Purkinje cell (primary cell): ENCODE measurements around the gene KTI12. TPM values are rescaled to one million over a fixed set of nuclear protein-coding genes. Genes with fewer than 3 reads are reported as not detected.

Experiments
- polyA plus RNA-seq: library from polyadenylated mRNA; unstranded; fragments of >200 nt; fragmentation: Nextera tagmentation; gene quantifications from 2 replicates; pipeline ENCODE4 v1.2.1, GENCODE V29; 2014

Gene KTI12, protein sequence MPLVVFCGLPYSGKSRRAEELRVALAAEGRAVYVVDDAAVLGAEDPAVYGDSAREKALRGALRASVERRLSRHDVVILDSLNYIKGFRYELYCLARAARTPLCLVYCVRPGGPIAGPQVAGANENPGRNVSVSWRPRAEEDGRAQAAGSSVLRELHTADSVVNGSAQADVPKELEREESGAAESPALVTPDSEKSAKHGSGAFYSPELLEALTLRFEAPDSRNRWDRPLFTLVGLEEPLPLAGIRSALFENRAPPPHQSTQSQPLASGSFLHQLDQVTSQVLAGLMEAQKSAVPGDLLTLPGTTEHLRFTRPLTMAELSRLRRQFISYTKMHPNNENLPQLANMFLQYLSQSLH
- polyA plus RNA-seq = 3.0 and 6.4 TPM in 2 replicates

DNA sequence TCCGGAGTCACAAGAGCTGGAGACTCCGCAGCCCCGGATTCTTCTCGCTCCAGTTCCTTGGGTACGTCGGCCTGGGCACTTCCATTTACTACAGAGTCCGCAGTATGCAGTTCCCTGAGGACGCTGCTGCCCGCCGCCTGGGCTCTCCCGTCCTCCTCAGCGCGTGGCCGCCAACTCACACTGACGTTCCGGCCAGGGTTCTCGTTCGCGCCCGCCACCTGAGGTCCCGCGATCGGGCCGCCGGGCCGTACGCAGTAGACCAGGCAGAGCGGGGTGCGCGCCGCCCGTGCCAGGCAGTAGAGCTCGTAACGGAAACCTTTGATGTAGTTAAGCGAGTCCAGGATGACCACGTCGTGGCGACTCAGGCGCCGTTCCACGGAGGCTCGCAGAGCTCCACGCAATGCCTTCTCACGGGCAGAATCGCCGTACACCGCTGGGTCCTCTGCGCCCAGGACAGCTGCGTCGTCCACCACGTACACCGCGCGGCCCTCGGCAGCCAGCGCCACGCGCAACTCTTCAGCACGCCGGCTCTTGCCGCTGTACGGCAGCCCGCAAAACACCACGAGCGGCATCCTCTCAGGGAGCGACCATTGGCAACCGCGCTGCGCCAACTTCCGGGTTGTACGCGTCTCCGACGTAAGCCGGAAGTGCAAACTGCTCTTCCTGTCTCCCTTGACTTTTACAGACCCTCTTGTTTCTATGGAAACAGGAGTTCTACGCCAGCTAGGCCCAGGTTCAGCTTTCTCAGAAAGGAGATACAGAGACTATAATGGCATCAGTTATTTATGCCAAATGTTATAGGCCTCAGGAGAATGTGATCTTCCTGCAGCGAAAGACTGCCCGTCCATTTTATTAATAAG lies at the start of gene KTI12:
TSS of gene KTI12 (minus strand) at position 621 of the 860 bp plus-strand sequence. CDS start at position 572, 49 bp downstream.

DNA sequence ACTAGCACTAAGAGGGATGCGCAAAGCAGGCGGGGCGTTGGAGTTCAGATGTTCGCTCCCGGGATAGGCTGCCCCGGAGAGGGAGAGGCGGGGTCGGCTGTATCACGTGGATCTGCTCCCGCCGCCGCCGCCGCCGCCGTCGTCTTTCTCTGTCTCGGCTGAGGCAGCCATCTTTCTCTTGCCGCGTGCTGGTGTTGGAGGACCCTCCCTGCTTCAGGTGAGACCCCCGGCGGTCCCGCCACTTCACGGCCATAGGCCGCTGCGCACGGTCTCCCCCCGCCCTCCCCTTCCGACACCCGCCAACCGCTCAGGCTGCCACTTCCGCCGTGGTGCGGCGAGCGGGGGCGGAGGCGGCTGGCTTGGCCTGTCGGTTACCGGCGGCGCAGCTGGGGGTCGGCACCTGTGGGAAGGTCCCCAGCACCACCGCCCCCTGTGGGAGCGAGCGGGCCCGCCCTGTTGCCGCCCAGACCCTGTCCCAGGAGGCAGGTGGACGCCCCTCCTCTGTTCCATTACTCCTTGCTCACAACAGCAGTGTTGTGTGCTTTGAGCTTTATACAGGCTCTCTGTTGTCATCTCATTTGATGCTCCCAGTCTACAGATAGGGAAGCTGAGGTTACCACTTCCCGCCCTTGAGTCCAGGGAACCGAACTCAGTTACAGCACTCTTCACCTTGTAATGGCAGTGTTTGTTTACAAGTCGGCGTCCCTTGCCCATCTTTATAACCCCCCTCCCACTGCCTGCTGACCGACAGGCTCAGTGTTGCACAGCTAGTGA lies 22.7 kb upstream of the KTI12 start, which contains the start of gene BTF3L4:
TSS of gene BTF3L4 (plus strand) at position 133 of the 774 bp plus-strand sequence. CDS start 3,553 bp downstream, outside the sequence.

DNA sequence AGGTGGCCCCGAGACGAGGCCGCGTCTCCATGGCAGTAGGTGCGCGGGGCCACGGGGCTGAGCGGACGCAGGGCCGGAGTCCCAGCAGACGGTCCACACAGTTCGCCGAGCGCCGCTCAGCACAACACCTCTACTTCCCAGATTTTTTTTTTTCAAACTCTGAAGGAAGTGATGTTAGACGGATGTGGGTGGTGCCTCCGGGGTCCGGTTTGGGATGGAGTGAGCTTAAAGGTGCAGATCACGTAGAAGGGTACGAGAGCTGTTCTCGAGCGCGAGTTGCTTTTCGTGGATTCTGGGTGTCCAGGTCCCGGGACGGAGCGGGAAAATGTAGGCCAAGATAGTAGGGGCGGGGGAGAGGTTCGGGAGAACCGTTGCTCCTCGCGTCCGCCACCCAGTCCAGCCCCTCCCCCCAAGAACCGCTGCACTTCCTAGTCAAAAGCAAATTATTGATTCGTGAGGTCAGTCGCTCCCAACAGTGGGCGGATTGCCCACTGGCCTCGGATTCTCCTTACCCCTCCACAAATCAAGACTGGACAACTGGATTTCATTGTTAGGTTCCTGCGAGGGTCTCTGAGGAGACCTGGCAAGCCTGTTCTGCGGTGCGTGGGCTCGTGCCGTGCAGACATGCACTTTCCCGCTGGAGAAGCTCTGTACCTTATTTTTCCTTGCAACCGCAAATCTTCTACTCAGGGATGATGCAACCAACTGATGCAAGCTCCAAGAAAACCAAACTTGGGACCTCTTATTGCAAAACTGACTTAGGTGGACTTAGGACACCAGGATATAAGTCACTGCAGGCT lies 21.7 kb upstream of the KTI12 start, which contains the start of gene TXNDC12:
TSS of gene TXNDC12 (minus strand) at position 126 of the 800 bp plus-strand sequence. CDS start at position 31, 95 bp downstream.

DNA sequence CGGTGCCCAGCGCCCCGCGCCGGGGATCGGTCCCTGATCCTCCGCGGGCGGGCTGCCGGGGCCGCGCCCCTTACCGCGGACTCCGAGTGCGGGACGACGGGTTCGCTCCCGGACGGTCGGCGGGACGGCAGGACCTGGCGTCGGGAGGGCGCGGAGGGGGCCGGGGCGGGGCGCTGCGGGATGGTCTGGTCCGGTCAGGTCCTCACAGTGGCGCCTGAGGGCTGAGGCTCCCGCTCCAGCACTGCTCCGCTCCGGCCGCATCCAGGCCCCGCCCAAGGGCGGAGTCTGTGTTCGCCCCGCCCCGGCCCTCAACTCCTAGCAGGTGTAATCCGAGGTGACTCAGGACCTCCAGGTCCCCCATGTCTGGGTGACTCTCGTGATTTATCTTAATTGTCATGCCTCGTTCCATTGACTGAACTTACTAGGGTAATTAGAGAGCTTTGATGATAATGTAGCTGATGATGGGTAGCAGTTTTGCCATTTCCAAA lies 43.1 kb downstream of the KTI12 start, which contains the start of gene RAB3B:
TSS of gene RAB3B (minus strand) at position 223 of the 488 bp plus-strand sequence. CDS start 13,583 bp downstream, outside the sequence.

Other genes with a start within 250 kb of the KTI12 start
- gene NRDC, start 155.1 kb downstream of the KTI12 start, polyA plus RNA-seq = 108 and 138 TPM in 2 replicates
- 0.21 and 1.6 TPM in 2 replicates for gene RAB3B, start 43.1 kb downstream of the KTI12 start, polyA plus RNA-seq
- gene TXNDC12, start 21.4 kb upstream of the KTI12 start, polyA plus RNA-seq = 27.2 and 30.1 TPM in 2 replicates
- gene BTF3L4, start 22.5 kb upstream of the KTI12 start, polyA plus RNA-seq = 105 and 113 TPM in 2 replicates
- gene ZFYVE9, start 108.3 kb upstream of the KTI12 start, polyA plus RNA-seq = 13.6 and 32.7 TPM in 2 replicates